Limb (tissue), 2 donors: ENCODE data around the gene RAI14.
"Not testable (repeated sequence)": the region's sequence is repeated elsewhere in the genome, so short reads cannot be mapped to it uniquely, and the experiment has no call there.

Experiments used
- DNase-seq, 2 donors: peaks; one replicate each; pipeline ENCODE4 v3.0.0-alpha.2; 2016; ENCODE audit errors: extremely low spot score in 2 of 2

RAI14 gene

DNA sequence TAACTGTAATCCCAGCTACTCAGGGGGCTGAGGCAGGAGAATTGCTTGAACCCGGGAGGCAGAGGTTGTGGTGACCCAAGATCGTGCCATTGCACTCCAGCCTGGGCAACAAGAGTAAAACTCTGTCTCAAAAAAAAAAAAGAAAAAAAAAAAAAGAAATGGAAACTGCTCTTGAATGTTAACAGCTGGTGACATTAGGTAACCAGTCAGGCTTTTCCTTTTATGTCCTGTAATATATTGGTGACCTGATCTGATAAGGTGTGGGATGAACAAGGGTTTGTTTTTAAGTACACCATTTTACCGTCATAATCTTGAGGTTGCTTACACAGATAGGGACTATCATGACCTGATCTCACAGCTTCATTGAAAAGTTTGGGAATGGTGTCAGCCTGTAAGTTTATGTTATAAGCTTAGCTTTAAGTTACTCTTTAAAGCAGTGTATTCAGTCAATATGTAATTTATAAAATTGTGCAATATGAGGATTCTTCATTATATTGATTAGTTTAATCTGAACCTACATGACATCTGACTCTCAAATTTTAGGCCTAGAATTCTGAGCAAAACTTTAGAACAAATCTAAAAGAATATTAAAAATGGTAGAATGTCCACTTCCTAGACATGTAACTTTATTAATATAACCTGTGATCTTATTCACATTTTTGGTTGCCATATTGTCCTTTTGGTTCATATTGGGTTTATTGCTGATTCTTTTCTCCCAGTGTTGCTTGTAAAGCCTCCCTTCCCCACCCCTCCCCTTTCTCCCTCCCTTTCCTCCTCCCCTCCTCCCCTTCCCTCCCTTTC, 41.4 kb downstream of the RAI14 start:
- DNase-seq = no peak

DNA sequence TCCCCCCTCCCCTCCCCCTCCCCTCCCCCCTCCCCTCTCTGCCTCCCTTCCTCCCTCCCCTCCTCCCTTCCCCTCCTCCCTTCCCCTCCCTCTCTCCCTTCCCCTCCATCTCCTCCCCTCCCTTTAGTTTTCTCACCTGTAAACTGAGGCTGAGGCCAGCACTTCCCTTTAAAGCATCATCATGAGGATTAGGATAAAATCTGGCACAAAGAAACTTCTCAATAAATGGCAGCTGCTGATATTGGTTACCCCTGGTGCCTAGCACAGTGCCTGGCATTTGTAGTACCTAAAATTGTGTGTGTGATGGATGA, 41.9 kb downstream of the RAI14 start:
- no peak for DNase-seq

DNA sequence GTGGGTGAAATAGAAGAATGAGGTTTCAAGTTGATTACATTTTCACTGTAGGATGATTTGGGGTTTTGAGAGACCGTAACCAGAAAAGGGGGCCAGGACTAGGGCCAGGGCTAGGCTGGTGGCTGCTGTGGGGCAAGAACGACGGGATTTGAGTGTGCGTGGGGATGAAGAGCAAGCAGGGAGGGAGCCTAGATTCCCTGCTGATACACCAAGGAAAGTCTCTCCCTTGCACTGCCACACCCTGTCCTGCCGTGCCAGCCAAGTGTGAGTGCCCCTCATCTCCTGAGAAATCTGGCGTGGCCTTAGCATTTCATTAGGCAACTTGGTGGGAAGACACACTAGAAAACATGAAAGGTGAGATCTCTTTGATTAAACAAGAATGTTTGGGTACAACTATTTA, 42.6 kb downstream of the RAI14 start:
- no peak for DNase-seq

DNA sequence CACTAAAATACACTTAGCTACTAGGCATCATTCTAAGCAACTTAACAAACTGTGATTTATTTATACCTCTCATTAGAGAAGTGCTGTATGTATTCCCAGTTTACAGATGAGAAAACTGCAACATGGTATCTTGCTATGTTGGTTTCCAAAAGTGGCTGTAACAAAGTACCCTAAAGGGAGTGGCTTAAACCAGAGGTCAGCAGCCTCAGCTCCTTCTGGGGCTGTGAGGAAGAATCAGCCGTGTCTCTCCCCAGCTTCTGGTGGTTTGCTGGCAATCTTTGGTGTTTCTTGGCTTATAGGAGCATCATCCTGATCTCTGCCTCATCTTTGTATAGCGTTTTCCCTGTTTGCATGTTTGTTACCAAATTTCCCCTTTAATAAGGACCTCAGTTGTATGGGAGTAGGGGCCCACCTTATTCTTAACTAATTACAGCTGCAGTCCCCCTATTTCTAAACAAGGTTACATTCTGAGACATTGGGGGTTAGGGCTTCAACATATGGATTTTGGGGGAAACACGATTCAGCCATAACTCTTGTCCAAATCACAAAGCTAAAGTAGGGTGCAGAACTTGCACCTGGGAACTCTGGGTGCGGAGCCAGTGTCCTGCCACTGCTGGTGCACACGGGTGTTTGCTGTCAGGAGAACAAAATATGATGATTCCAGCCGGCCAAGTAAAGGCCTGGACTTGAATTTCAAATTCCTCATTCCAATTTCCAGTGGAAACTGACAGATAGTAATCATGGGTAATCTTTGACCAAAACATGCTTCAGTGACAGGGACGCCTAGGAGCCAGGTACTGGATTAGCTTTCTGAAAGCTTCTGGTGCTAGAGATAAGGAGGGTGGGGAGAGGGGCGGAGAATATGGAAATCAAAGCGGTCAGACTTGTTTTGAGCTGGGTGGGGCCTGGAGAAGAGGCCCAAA, 43.3 kb downstream of the RAI14 start:
- DNase-seq = no peak

DNA sequence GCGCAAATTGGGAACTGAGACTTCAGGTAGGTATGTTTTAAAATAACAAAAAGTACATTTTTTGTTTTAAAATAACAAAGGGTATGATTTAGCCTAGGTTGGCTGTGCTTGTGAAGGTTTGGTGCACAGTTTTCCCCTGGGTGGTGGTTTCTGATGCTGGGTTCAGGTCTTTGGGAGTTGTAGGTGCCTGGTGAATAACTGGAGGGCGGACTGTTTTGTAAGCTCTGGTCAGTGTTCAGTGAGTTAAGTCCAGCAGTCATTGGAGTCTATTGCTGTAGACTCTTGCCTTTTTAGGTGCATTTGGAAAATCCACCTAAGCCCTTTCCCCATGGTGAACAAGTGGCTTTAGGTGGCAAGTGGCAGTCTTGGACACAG, 43.9 kb downstream of the RAI14 start:
- DNase-seq = no peak

DNA sequence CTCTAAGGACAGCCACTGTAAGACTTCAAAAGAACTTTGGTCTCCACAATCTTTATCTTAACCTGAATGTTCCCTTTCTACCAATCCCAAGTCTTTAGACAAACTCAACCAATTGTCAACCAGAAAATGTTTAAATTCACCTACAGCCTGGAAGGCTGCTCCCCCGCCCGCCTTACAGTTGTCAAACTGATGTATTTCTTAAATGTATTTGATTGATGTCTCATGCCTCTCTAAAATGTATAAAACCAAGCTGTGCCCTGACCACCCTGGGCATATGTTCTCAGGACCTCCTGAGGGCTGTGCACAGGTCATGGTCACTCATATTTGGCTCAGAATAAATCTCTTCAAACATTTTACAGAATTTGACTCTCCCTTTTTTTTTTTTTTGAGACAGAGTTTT, 45.3 kb downstream of the RAI14 start:
- not testable (repeated sequence) for DNase-seq

DNA sequence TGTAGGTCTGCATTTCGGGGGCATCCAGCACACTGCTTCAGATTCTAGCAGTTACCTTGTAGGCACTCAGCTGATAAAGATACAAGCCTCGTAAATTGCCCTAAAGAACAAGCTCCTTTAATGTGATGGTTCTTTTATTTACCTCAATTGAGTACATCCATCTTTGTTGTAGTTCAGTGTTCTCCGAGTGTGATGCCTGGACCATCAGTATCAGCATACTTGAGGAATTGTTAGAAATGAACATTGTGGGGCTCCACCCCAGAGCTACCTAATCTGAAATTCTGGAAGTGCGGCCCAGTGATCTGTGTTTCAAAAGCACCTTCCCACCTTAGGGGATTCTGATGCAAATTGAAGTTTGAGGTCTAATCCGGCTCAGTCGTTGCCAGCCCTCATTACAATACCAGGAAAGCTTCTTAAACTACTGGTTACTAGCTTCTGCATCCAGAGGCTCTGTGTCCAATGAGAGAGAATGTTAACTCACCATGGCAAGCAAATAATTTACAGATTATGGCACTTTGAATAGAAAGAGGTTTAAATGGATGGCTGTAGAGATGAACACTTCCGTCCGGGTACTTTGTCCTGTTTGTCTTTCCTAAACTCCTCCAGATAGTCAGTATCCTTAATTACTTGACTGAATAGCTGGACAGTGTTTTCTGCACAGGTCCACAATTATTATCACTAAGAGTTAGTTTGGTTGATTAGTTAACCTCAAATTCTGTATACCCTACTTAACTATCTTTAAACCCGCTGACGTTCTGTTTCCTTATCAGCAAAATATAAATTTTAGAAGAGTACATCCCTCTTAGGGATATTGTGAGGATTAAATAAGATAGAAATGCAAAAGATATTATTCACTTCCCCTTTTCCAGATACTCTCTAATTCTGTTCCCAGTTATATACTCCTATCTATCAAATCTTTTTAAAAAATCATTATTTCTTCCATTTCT, 47.9 kb downstream of the RAI14 start:
- DNase-seq = no peak

DNA sequence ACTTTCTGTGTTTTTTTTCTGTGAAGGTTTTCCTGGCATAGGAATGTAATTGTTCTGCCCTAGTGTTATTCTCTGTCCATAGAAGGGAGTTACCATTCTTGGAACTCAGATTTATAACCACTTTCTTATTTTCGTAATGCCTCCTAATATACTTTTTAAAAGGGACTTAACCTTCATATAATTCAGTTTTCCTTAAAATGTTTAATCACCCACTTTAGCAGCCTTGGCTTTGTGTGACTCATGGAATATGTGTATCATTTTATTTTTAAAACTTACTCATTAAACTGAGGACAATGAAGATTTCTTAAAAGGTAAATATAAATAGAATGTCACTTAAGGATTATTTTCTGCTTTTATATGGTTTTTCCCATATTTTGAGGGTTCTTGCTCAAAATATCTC, 50.0 kb downstream of the RAI14 start:
- no peak for DNase-seq

DNA sequence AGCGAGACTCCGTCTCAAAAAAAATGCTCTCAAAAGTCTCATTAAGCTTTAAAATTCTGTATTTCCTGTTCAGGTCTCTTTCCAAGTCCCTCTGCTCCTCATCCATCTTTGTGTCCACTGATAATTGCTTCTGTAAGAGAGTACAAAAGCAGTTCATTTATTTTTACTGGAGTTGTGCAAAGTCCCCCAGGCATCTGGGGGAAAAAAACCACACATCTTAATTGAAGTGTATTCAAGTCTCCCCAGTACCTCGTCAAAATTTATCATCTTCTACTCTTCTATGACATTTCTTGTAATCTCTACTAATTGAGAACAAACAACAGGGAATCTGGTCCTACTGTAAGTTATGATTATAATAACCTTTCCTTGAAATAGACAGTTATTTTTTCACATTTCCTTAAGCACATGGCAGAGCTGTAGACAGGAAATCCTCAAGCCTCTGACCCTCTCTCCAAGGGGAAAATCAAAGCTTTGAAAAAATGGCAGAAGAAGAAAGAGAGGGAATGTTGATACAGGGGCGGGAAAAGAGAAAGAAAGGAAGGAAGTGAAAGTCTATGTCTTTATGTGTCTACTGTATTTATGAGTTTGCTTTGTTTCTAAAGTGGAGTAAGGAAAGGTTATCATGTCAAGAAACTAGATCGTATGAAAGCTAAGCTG, 51.5 kb downstream of the RAI14 start:
- DNase-seq = no peak

DNA sequence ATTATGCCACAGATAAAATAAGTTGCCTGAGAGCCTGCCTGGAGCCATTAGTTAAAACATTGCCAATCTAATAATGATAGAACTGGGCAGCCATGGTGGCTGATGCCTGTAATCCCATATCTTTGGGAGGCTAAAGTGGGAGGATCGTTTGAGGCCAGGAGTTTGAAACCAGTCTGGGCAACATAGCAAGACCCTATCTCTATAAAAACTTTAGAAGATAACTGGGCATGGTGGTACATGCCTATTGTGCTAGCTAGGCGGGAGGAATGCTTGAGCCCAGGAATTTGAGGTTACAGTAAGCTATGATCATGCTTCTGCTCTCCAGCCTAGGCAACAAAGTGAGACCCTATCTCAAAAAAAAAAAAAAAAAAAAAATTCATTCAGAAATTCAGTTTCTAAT, 52.6 kb downstream of the RAI14 start:
- no peak for DNase-seq

DNA sequence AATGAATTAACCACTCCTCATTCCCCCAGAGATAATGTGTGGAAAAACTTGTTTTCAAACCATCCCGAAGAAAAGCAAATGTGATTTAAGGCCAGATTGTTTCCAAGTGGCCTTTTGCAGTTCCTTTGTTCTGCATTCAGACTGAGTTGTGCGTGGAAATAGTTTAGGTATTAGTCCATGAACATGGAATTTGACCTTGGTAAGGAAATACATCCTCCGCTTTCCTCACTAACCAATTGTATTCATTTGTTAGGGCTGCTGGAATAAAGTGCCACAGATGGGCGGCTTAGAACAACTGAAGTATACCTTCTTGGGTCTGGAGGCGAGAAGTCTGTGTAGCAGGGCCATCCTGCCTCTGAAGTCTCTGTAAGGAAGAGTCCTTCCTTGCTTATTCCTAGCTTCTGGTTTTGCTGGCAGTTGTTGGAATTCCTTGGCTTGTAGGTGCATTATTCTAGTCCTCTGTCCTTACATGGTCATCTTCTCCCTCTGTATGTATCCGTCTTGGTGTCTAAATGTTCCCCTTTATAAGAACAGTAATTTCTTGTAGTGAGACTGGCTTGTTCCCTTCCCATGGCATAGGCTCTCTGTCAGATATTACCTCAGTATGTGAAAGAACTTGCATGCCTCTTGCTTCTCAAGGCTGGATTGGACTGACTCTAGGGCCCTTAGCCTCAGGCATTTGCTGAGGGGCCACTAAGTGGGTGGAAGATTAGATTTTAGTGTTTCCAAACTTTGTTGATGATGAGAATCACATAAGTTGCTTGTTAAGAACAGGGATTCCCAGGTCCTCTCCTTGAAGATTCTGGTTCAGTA, 53.9 kb downstream of the RAI14 start:
- no peak for DNase-seq

DNA sequence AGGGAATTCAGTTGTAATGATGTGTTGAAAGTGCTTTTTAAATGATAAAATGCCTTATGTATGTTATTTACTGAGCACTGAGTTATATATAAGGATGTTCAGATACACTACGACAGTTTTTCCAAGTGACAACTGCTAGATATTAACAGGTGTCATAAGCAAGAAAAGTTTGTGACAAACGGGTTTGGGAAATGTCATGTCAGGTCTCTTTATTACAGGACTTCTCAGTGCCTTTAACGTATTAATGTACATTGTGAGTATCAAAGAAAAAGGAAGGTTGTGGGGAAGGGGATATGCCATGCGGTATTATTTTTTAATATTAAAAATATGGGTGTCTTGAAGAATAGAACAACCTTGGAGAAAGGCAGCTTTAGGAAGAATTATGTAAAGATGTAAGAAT, 56.4 kb downstream of the RAI14 start:
- DNase-seq = no peak

DNA sequence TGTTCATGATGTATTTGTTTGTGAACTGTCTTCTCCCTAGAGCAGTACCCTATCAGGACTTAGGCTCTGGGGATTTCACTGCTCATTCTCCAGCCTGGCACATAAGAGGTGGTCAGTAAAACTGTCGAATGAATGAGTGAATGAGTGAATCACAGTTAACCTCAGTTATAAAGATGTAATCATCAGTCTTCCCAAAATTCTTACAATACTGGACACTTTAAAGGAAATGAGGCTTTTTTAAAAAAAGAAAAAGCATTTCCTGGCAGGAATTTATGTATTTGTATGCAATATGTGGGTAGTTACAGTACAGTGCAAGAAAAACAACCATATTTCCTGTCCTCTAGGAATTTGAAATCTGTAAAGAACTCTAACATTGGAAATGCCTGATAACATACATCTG, 59.6 kb downstream of the RAI14 start:
- no peak for DNase-seq

DNA sequence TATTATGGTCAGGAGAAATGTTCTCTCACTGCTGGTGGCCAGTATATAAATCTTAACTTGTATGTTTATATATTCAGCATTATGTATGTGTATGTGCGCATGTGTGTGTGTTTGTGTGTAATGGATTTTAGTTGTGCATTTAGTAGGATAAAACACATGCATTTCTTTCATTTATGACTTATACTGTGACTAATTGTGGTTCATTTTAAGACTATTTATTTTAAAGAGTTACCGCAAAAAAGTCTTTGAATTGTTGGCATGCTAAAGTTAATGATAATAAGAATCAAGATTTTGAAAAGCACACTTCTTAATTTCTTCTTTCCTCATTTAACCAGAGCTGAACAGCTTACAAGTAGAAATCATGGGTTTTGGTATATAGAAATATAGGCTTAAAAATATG, 60.9 kb downstream of the RAI14 start:
- DNase-seq = no peak

DNA sequence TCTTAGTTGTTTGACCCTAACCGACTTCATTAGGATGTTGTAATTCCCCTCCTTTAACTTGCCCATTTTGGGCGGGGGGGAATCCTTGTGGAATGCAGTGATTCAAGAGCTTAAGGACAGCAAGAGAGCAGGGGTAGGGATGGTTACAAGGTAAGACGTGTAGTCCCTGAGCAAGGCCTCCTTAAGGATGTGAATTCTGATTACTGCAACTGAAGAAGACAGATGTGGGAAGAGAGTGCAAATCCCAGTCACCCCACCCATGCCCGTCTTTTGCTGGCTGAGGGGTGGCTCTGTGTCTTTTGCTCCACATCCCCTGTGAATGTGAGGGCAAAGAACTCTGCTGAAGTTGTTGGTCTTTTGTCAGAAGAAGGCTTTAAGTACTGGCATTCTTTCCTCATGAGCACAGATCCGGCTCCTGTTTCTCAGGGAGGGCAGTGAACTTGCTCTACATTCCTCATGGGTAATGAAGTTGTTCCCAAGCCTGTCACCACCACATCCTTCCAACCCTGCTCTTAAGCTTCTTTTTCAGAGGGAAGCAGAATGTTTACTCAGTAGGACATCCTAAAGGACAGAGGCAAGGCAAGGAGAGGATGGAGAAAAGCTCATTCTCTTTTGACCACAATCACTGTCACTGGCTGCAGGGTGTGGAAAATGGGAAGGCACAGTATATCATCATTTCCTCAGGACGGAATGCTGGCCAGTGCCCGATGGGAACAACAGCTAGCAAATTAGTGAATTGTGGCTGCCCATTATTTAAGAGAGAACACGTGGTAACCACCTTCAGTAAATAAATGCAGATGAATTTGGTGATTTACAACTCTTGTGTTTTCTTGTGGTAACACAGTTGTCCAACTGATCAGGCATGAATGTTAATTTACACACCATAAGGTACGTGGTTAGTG, 61.5 kb downstream of the RAI14 start:
- DNase-seq = no peak

DNA sequence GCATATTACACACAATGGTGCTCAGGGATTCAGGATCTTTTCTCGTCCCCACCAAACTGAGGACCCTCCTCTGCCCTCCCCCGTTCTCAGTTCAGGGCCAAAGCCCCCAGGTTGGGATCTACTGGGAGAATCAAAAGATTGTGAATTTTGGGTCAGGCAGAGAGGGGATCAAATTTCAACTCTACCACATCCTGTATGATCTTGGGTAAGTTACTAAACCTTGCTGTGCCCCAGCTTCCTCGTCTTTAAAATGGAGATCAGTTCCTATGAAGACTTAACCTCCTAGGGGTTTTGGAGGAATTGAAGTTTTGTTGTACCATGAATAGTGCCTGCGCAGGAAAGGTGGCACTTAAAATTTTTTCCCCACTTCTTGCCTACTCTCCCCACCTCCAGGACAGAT, 62.4 kb downstream of the RAI14 start:
- DNase-seq = no peak

DNA sequence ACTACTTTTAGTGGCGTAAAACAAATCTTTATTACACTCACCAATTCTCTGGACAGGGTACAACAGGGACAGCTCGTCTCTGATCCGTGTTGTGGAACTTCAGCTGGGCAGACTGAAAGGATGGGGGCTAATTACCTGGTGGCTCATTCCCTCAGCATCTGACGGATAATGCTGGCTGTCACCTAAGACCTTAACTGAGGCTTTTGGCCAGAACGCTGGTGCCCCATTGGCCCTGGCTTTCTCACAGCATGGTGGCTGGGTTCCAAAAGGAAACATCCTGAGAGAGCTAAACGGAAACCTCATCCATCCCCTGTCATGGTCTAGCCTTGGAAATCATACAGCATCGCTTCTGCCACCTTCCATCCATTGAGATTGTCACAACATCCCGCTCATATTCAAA, 62.9 kb downstream of the RAI14 start:
- no peak for DNase-seq

DNA sequence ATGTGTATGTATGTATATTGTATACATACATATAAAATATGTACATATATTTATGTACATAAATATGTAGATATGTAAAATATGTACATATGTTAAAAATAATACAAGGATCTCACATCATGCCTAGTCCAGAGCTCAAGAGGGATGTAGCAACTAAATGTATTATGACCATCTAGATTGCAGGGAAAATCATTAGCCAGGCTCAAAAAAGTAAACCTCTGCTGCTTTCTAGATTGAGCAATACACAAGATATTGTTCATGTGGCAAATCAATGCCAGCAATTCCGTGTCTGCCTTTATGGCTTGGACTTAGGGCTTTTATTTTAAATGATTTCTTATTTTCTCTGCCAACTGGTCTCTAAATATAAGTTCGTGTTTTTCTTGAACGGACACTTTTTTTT, 65.2 kb downstream of the RAI14 start:
- no peak for DNase-seq

DNA sequence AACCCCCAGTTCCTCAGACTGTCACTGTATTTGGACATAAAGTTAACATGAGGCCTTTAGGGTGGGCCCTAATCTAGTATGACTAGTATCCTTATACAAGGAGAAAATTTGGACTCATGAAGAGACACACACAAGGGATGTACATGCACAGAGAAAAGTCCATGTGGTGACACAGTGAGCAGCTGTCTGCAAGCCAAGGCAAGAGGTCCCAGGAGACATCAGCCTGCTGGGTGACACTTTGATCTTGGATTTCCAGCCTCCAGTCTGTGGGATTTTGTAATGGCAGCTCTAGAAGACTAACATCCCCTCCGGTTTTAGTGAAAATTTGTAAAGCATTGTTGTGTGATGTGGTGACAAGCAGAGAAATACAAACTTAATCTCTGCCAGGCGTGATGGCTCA, 66.1 kb downstream of the RAI14 start:
- DNase-seq = no peak
